ENCODE data around the gene APC.

APC gene

GRCh38 chr5:112694853-112695709 is 42.6 kb upstream of the APC start:
- Histone ChIP-seq H3K4me3 (no peak overlapping the region), H3K27ac (0 out of 2 replicates have a peak overlapping the region, but pooled peaks have one; percentile 11), H3K36me3 (ENCODE audit: insufficient read depth, low read length) (no peaks in the 10 kb centered on the region), H3K9me3 (ENCODE audit: low read depth, low read length) (no peaks in the 10 kb centered on the region), H3K9ac (ENCODE audit: insufficient read length) (no peak overlapping the region)
- TF ChIP-seq FOXP2 (optimal IDR thresholded peaks at IDR 0.05; ENCODE audit: control extremely low read depth, extremely low read length, insufficient read depth) = no peak
- DNase-seq (ENCODE audit: low read depth, low spot score) = peak; percentile 30

- DNase-seq (ENCODE audit: low read depth, low spot score) = no peak
- no peak overlapping the region for H3K4me3 ChIP-seq
- TF ChIP-seq FOXP2 (optimal IDR thresholded peaks at IDR 0.05; ENCODE audit: control extremely low read depth, extremely low read length, insufficient read depth) (no peak), EZH2 (IDR thresholded peaks at IDR 0.05) (no peak), POLR2AphosphoS5 (IDR thresholded peaks at IDR 0.05; ENCODE audit: borderline replicate concordance, low read depth, low read length) (no peak)
Observed at GRCh38 chr5:112696786-112697185, 40.9 kb upstream of the APC start.

GRCh38 chr5:112697322-112697721 is 40.4 kb upstream of the APC start:
- no peak for DNase-seq (ENCODE audit: low read depth, low spot score)

More at GRCh38 chr5:112696786-112697185, 40.9 kb upstream of the APC start:
- Histone ChIP-seq H3K36me3 (ENCODE audit: insufficient read depth, low read length) (no peaks in the 10 kb centered on the region), H3K9ac (ENCODE audit: insufficient read length) (no peak overlapping the region), H3K9me3 (ENCODE audit: low read depth, low read length) (no peaks in the 10 kb centered on the region), H3K27ac (no peak overlapping the region)

GRCh38 chr5:112697833-112698232 is 39.9 kb upstream of the APC start:
- no peak for DNase-seq (ENCODE audit: low read depth, low spot score)
- Histone ChIP-seq H3K4me3 (no peak overlapping the region), H3K36me3 (ENCODE audit: insufficient read depth, low read length) (no peaks in the 10 kb centered on the region), H3K9ac (ENCODE audit: insufficient read length) (no peak overlapping the region), H3K27ac (no peak overlapping the region), H3K9me3 (ENCODE audit: low read depth, low read length) (no peaks in the 10 kb centered on the region)
- TF ChIP-seq POLR2AphosphoS5 (IDR thresholded peaks at IDR 0.05; ENCODE audit: borderline replicate concordance, low read depth, low read length) = no peak
- no peak for TF ChIP-seq FOXP2 (optimal IDR thresholded peaks at IDR 0.05; ENCODE audit: control extremely low read depth, extremely low read length, insufficient read depth)
- no peak for TF ChIP-seq EZH2 (IDR thresholded peaks at IDR 0.05)

More at GRCh38 chr5:112697322-112697721, 40.4 kb upstream of the APC start:
- Histone ChIP-seq H3K9me3 (ENCODE audit: low read depth, low read length) (no peaks in the 10 kb centered on the region), H3K36me3 (ENCODE audit: insufficient read depth, low read length) (no peaks in the 10 kb centered on the region), H3K27ac (no peak overlapping the region), H3K4me3 (no peak overlapping the region), H3K9ac (ENCODE audit: insufficient read length) (no peak overlapping the region)
- TF ChIP-seq EZH2 (IDR thresholded peaks at IDR 0.05) (no peak), POLR2AphosphoS5 (IDR thresholded peaks at IDR 0.05; ENCODE audit: borderline replicate concordance, low read depth, low read length) (no peak)

GRCh38 chr5:112703866-112704820 is 33.5 kb upstream of the APC start:
- no peak for TF ChIP-seq POLR2AphosphoS5 (IDR thresholded peaks at IDR 0.05; ENCODE audit: borderline replicate concordance, low read depth, low read length)
- Histone ChIP-seq H3K27ac (no peak overlapping the region), H3K9me3 (ENCODE audit: low read depth, low read length) (no peaks in the 10 kb centered on the region), H3K36me3 (ENCODE audit: insufficient read depth, low read length) (no peaks in the 10 kb centered on the region), H3K4me3 (no peak overlapping the region), H3K9ac (ENCODE audit: insufficient read length) (no peak overlapping the region)
- DNase-seq (ENCODE audit: low read depth, low spot score) = no peak

DNA sequence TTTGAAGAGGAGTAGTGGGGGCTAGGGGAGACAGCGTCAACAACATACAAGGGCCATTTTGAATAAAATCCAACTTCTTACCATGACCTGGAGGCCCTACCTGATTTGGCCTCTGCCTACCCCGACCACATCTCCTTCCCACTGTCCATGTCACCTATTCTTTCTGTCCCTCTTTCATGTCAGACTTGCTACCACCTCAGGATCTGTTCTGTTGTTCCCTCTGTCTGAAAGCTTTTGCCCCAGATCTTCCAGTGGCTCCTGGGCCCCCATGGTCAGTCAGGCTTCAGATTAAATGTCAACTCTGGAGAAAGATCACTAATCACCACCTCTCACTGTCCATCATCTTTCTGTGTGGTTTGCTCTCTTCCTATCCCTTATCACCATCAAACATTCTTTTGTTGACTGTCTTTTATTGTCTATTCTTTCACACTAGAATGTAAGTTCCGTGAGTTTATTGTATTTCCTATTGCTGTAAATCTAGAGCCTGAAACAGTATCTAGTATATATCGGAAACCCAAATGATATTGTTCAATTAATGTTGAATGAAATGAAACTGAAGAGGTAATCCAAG is 31.2 kb upstream of the APC start:
- no peak overlapping the region; the same call in 1 of the 2 replicates for H3K4me3 ChIP-seq
- peak overlapping the region; percentile 59 for H3K9ac ChIP-seq (ENCODE audit: insufficient read length)
- no peaks in the 10 kb centered on the region for H3K36me3 ChIP-seq (ENCODE audit: insufficient read depth, low read length)
- H3K27ac ChIP-seq = peak overlapping the region; percentile 42
- no peaks in the 10 kb centered on the region for H3K9me3 ChIP-seq (ENCODE audit: low read depth, low read length)
- no peak for DNase-seq (ENCODE audit: low read depth, low spot score)
- TF ChIP-seq EZH2 (IDR thresholded peaks at IDR 0.05) = no peak
- TF ChIP-seq FOXP2 (optimal IDR thresholded peaks at IDR 0.05; ENCODE audit: control extremely low read depth, extremely low read length, insufficient read depth) = no peak
- no peak for TF ChIP-seq POLR2AphosphoS5 (IDR thresholded peaks at IDR 0.05; ENCODE audit: borderline replicate concordance, low read depth, low read length)

- H3K36me3 ChIP-seq (ENCODE audit: insufficient read depth, low read length) = no peaks in the 10 kb centered on the region
- peak overlapping the region; percentile 88 for H3K9ac ChIP-seq (ENCODE audit: insufficient read length)
- peak; percentile 92 for DNase-seq (ENCODE audit: low read depth, low spot score)
- TF ChIP-seq EZH2 (IDR thresholded peaks at IDR 0.05) = no peak
- no peak for TF ChIP-seq FOXP2 (optimal IDR thresholded peaks at IDR 0.05; ENCODE audit: control extremely low read depth, extremely low read length, insufficient read depth)
- peak; percentile 89 for TF ChIP-seq POLR2AphosphoS5 (IDR thresholded peaks at IDR 0.05; ENCODE audit: borderline replicate concordance, low read depth, low read length)
- peak overlapping the region; percentile 42 for H3K27ac ChIP-seq
- H3K9me3 ChIP-seq (ENCODE audit: low read depth, low read length) = no peaks in the 10 kb centered on the region
- H3K4me3 ChIP-seq = peak overlapping the region; percentile 90
Observed at GRCh38 chr5:112707187-112708102, 30.2 kb upstream of the APC start.

Measured in SK-N-MC (cell line).